ENCODE results near the gene GNAZ. TPM values are rescaled to one million over a fixed set of nuclear protein-coding genes. Genes with fewer than 3 reads are reported as not detected.

The GNAZ gene
- total RNA-seq, 1 experiment from 2014 or later, result 11.1 TPM

DNA sequence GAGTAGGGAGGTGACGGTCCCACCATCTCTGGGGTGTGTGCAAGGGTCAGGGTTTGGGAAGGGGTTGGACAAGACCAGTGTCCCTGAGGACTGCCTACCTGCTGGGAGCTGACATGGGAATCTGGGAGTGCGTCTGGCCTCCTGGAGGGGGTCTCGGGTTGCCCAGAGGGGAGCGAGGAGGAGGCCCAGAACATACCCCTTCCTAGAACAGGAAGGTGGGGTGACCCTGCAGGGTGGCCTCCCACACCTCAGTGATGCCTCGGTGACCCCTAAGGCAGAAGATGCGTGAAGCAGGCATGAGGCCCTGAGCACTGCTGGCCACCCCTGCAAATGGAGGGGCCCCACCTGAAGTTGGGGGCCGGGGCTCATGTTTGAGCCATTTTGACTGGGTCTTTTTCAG lies 45.0 kb downstream of the GNAZ start:
- no peak for TF ChIP-seq YY1 (IDR thresholded peaks at IDR 0.05; ENCODE audit: extremely low read depth, insufficient replicate concordance, low read depth, low read length)
- TF ChIP-seq, protein P1, sequence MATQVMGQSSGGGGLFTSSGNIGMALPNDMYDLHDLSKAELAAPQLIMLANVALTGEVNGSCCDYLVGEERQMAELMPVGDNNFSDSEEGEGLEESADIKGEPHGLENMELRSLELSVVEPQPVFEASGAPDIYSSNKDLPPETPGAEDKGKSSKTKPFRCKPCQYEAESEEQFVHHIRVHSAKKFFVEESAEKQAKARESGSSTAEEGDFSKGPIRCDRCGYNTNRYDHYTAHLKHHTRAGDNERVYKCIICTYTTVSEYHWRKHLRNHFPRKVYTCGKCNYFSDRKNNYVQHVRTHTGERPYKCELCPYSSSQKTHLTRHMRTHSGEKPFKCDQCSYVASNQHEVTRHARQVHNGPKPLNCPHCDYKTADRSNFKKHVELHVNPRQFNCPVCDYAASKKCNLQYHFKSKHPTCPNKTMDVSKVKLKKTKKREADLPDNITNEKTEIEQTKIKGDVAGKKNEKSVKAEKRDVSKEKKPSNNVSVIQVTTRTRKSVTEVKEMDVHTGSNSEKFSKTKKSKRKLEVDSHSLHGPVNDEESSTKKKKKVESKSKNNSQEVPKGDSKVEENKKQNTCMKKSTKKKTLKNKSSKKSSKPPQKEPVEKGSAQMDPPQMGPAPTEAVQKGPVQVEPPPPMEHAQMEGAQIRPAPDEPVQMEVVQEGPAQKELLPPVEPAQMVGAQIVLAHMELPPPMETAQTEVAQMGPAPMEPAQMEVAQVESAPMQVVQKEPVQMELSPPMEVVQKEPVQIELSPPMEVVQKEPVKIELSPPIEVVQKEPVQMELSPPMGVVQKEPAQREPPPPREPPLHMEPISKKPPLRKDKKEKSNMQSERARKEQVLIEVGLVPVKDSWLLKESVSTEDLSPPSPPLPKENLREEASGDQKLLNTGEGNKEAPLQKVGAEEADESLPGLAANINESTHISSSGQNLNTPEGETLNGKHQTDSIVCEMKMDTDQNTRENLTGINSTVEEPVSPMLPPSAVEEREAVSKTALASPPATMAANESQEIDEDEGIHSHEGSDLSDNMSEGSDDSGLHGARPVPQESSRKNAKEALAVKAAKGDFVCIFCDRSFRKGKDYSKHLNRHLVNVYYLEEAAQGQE (IDR thresholded peaks at IDR 0.05; ENCODE audit: low read depth), result no peak
- TF ChIP-seq SIN3A (IDR thresholded peaks at IDR 0.05; ENCODE audit: low read depth), result no peak
- TF ChIP-seq EGR1 (IDR thresholded peaks at IDR 0.05; ENCODE audit: low read depth), result no peak
- TF ChIP-seq, protein P2, sequence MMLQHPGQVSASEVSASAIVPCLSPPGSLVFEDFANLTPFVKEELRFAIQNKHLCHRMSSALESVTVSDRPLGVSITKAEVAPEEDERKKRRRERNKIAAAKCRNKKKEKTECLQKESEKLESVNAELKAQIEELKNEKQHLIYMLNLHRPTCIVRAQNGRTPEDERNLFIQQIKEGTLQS (IDR thresholded peaks at IDR 0.05), result no peak
- TF ChIP-seq, protein P3, sequence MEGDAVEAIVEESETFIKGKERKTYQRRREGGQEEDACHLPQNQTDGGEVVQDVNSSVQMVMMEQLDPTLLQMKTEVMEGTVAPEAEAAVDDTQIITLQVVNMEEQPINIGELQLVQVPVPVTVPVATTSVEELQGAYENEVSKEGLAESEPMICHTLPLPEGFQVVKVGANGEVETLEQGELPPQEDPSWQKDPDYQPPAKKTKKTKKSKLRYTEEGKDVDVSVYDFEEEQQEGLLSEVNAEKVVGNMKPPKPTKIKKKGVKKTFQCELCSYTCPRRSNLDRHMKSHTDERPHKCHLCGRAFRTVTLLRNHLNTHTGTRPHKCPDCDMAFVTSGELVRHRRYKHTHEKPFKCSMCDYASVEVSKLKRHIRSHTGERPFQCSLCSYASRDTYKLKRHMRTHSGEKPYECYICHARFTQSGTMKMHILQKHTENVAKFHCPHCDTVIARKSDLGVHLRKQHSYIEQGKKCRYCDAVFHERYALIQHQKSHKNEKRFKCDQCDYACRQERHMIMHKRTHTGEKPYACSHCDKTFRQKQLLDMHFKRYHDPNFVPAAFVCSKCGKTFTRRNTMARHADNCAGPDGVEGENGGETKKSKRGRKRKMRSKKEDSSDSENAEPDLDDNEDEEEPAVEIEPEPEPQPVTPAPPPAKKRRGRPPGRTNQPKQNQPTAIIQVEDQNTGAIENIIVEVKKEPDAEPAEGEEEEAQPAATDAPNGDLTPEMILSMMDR (IDR thresholded peaks at IDR 0.05 in 2 of 3, conservative IDR thresholded peaks at IDR 0.05 in 1 of 3; ENCODE audit: borderline replicate concordance in 1 of 3, insufficient read depth in 1 of 3, low read depth in 2 of 3, low read length in 2 of 3), result no peak
- no peak for TF ChIP-seq SRF (IDR thresholded peaks at IDR 0.05; ENCODE audit: low read depth)
- TF ChIP-seq CBX3 (IDR thresholded peaks at IDR 0.05; ENCODE audit: low read depth), result no peak
- no peak for TF ChIP-seq JUND (IDR thresholded peaks at IDR 0.05)
- TF ChIP-seq ELF1 (IDR thresholded peaks at IDR 0.05; ENCODE audit: borderline replicate concordance, low read depth), result no peak
- Histone ChIP-seq H3K27me3 (ENCODE audit: insufficient read depth, low read length) (no peaks in the 10 kb centered on the region), H3K4me3 (replicated peaks in 1 of 2; ENCODE audit: low read depth in 1 of 2, low read length in 2 of 2) (no peak overlapping the region), H4K20me1 (ENCODE audit: insufficient read depth) (no peaks in the 10 kb centered on the region), H3K9ac (ENCODE audit: low read length) (no peak overlapping the region), H2AFZ (ENCODE audit: low read depth, low read length, poor library complexity, severe bottlenecking) (no peak overlapping the region), H3K36me3 (ENCODE audit: control insufficient read depth in 1 of 2, insufficient read depth in 2 of 2, low read length in 2 of 2) (no peaks in the 10 kb centered on the region), H3K9me2 (ENCODE audit: insufficient read depth) (no peaks in the 10 kb centered on the region), H3K27ac (ENCODE audit: low read depth, low read length) (no peak overlapping the region), H3K4me1 (ENCODE audit: control insufficient read depth in 1 of 2, insufficient read depth in 2 of 2, low read length in 2 of 2) (peaks cover 0 to 6% of the 10 kb centered on the region in 2 experiments; a peak in 1 of 4 replicates), H3K9me3 (ENCODE audit: control insufficient read depth in 1 of 2, insufficient read depth in 1 of 2, low read depth in 1 of 2, low read length in 2 of 2) (no peaks in the 10 kb centered on the region), H3K4me2 (ENCODE audit: low read length) (no peak overlapping the region), H3K79me2 (ENCODE audit: insufficient read depth, low read length) (no peaks in the 10 kb centered on the region)
- BruUV-seq (replicated peaks), result no TSS peak
- ChIA-PET POLR2A (no interaction called here), RAD21 (ENCODE audit: low non-redundant PET in 1 of 2, low total read pairs in 2 of 2, uncharacterized antibody in 2 of 2, unreplicated experiment in 2 of 2) (no interaction called here), CTCF (no interaction called here)
- intact Hi-C loops (cut with micrococcal nuclease), result no loop called here
- DNase-seq (ENCODE audit: low read depth, low spot score) (no peak), ATAC-seq (no peak)

Data from HCT116 (cell line).